NCI-H1417 treated with DMSO at 0.1 percent for 48 hours (cell line): ENCODE results near the gene RGMB.

ENCODE experiments used
- DNase-seq: peaks from one replicate; lab custom pipeline; 2025; lab: John Stamatoyannopoulos, UW

RGMB gene

GRCh38 chr5:98827588-98828284 lies 54.3 kb downstream of the RGMB start:
- no peak for DNase-seq

- no peak for DNase-seq
Observed at GRCh38 chr5:98836175-98836574, 62.7 kb downstream of the RGMB start.

- no peak for DNase-seq
Observed at GRCh38 chr5:98839469-98840383, 66.3 kb downstream of the RGMB start.

GRCh38 chr5:98840946-98841345 lies 67.5 kb downstream of the RGMB start:
- no peak for DNase-seq

GRCh38 chr5:98843481-98843880 lies 70.0 kb downstream of the RGMB start:
- DNase-seq: no peak

GRCh38 chr5:98844865-98845264 lies 71.4 kb downstream of the RGMB start:
- DNase-seq: no peak

- no peak for DNase-seq
Observed at GRCh38 chr5:98845878-98846277, 72.4 kb downstream of the RGMB start.
